ENCODE data around the gene CTNNBIP1. TPM values are rescaled to one million over a fixed set of nuclear protein-coding genes. Genes with fewer than 3 reads are reported as not detected.

Gene CTNNBIP1
- total and polyA plus RNA-seq, 4 donors, result 6.7 to 10.6 (median 9.6) TPM

GRCh38 chr1:9916452-9916851, 6.4 kb upstream of the CTNNBIP1 start:
- no peaks in the 10 kb centered on the region for H3K27me3 ChIP-seq (ENCODE audit: control insufficient read depth in 4 of 4, insufficient read depth in 4 of 4, low read length in 3 of 4)
- no peak for DNase-seq (ENCODE audit: low spot score)
- WGBS, result 92% methylated on average over 2 of the region's 2 CpGs
- no peak overlapping the region for H3K4me3 ChIP-seq (ENCODE audit: low read depth in 1 of 3, low read length in 3 of 3)
- no peak for TF ChIP-seq HNF4A (conservative IDR thresholded peaks at IDR 0.05)
- no peak for TF ChIP-seq FOXA1 (IDR thresholded peaks at IDR 0.05)
- TF ChIP-seq, protein P1, sequence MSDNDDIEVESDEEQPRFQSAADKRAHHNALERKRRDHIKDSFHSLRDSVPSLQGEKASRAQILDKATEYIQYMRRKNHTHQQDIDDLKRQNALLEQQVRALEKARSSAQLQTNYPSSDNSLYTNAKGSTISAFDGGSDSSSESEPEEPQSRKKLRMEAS (IDR thresholded peaks at IDR 0.05), result no peak
- TF ChIP-seq REST (IDR thresholded peaks at IDR 0.05), result no peak
- no peak for TF ChIP-seq YY1 (IDR thresholded peaks at IDR 0.05)
- no peak for TF ChIP-seq RXRA (IDR thresholded peaks at IDR 0.05)
- no peak for TF ChIP-seq JUND (IDR thresholded peaks at IDR 0.05)
- no peak for TF ChIP-seq HNF4G (IDR thresholded peaks at IDR 0.05)
- TF ChIP-seq, protein P2, sequence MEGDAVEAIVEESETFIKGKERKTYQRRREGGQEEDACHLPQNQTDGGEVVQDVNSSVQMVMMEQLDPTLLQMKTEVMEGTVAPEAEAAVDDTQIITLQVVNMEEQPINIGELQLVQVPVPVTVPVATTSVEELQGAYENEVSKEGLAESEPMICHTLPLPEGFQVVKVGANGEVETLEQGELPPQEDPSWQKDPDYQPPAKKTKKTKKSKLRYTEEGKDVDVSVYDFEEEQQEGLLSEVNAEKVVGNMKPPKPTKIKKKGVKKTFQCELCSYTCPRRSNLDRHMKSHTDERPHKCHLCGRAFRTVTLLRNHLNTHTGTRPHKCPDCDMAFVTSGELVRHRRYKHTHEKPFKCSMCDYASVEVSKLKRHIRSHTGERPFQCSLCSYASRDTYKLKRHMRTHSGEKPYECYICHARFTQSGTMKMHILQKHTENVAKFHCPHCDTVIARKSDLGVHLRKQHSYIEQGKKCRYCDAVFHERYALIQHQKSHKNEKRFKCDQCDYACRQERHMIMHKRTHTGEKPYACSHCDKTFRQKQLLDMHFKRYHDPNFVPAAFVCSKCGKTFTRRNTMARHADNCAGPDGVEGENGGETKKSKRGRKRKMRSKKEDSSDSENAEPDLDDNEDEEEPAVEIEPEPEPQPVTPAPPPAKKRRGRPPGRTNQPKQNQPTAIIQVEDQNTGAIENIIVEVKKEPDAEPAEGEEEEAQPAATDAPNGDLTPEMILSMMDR (IDR thresholded peaks at IDR 0.05; ENCODE audit: low read depth, low read length, missing input control), result no peak
- TF ChIP-seq RAD21 (IDR thresholded peaks at IDR 0.05), result no peak
- TF ChIP-seq, protein P3, sequence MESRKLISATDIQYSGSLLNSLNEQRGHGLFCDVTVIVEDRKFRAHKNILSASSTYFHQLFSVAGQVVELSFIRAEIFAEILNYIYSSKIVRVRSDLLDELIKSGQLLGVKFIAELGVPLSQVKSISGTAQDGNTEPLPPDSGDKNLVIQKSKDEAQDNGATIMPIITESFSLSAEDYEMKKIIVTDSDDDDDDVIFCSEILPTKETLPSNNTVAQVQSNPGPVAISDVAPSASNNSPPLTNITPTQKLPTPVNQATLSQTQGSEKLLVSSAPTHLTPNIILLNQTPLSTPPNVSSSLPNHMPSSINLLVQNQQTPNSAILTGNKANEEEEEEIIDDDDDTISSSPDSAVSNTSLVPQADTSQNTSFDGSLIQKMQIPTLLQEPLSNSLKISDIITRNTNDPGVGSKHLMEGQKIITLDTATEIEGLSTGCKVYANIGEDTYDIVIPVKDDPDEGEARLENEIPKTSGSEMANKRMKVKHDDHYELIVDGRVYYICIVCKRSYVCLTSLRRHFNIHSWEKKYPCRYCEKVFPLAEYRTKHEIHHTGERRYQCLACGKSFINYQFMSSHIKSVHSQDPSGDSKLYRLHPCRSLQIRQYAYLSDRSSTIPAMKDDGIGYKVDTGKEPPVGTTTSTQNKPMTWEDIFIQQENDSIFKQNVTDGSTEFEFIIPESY (IDR thresholded peaks at IDR 0.05), result no peak
- no peak for TF ChIP-seq TAF1 (conservative IDR thresholded peaks at IDR 0.05)
- no peak for TF ChIP-seq FOXA2 (IDR thresholded peaks at IDR 0.05)
- no peaks in the 10 kb centered on the region for H3K9me3 ChIP-seq (ENCODE audit: control insufficient read depth in 4 of 4, low read length in 3 of 4)
- no peaks in the 10 kb centered on the region for H3K36me3 ChIP-seq (ENCODE audit: control insufficient read depth in 4 of 4, insufficient read depth in 3 of 4, low read depth in 1 of 4, low read length in 3 of 4)
- H3K4me1 ChIP-seq (ENCODE audit: control insufficient read depth in 4 of 4, insufficient read depth in 4 of 4, low read length in 3 of 4), result peaks cover 0 to 12% (median 4%) of the 10 kb centered on the region in 4 donors
- H3K27ac ChIP-seq (ENCODE audit: low read depth in 1 of 2, low read length in 2 of 2), result no peak overlapping the region
- H3K9ac ChIP-seq (ENCODE audit: low read depth in 1 of 2, low read length in 2 of 2), result no peak overlapping the region

GRCh38 chr1:9914610-9914937, 4.5 kb upstream of the CTNNBIP1 start:
- H3K9me3 ChIP-seq (ENCODE audit: control insufficient read depth in 4 of 4, low read length in 3 of 4), result no peaks in the 10 kb centered on the region
- WGBS, result 79% methylated on average over 2 of the region's 2 CpGs
- no peaks in the 10 kb centered on the region for H3K36me3 ChIP-seq (ENCODE audit: control insufficient read depth in 4 of 4, insufficient read depth in 3 of 4, low read depth in 1 of 4, low read length in 3 of 4)
- H3K27ac ChIP-seq (ENCODE audit: low read depth in 1 of 2, low read length in 2 of 2), result no peak overlapping the region
- H3K4me1 ChIP-seq (ENCODE audit: control insufficient read depth in 4 of 4, insufficient read depth in 4 of 4, low read length in 3 of 4), result peaks cover 3 to 21% (median 11%) of the 10 kb centered on the region in 4 donors
- DNase-seq (ENCODE audit: low spot score), result no peak
- H3K9ac ChIP-seq (ENCODE audit: low read depth in 1 of 2, low read length in 2 of 2), result no peak overlapping the region
- TF ChIP-seq, protein P4, sequence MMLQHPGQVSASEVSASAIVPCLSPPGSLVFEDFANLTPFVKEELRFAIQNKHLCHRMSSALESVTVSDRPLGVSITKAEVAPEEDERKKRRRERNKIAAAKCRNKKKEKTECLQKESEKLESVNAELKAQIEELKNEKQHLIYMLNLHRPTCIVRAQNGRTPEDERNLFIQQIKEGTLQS (IDR thresholded peaks at IDR 0.05), result no peak
- TF ChIP-seq YY1 (IDR thresholded peaks at IDR 0.05) (no peak), RXRA (IDR thresholded peaks at IDR 0.05) (peak in 1 of 2 donors; percentile 1)
- H3K27me3 ChIP-seq (ENCODE audit: control insufficient read depth in 4 of 4, insufficient read depth in 4 of 4, low read length in 3 of 4), result no peaks in the 10 kb centered on the region
- no peak overlapping the region for H3K4me3 ChIP-seq (ENCODE audit: low read depth in 1 of 3, low read length in 3 of 3)

Measured in liver (tissue), 9 donors.